Gastroesophageal sphincter (tissue), 4 donors: ENCODE measurements around the gene USP32. TPM values are rescaled to one million over a fixed set of nuclear protein-coding genes. Genes with fewer than 3 reads are reported as not detected.

Experiments
- ATAC-seq: fragments of 150-250 bp; one replicate; pipeline ENCODE4 v1.9.1; 2016; ENCODE audit warnings: mild to moderate bottlenecking, moderate library complexity
- H3K27ac ChIP-seq, 4 donors: fragments of 200-600 bp; sonication (generic) in 3 of 4; 1 replicate in 3 of 4; 2 replicates in 1 of 4; pipeline ENCODE4 v1.5.1; 2016 to 2019
- H3K27me3 ChIP-seq: fragments of 200-600 bp; sonication (generic); one replicate; pipeline ENCODE4 v1.5.1; 2019
- H3K36me3 ChIP-seq, 2 donors: fragments of 200-600 bp; sonication (generic); one replicate each; pipeline ENCODE4 v1.5.1; 2019; ENCODE audit warnings: control low read depth in 1 of 2
- H3K4me1 ChIP-seq, 3 donors: fragments of 200-600 bp; sonication (generic); 1 replicate in 2 of 3; 2 replicates in 1 of 3; pipeline ENCODE4 v1.5.1; 2016 to 2019; ENCODE audit warnings: control low read depth in 2 of 3
- H3K4me3 ChIP-seq, 2 donors: fragments of 200-600 bp; sonication (generic); one replicate each; pipeline ENCODE4 v1.5.1; 2019; ENCODE audit warnings: mild to moderate bottlenecking in 1 of 2, moderate library complexity in 1 of 2
- H3K9me3 ChIP-seq, 3 donors: fragments of 200-600 bp; sonication (generic); one replicate each; pipeline ENCODE4 v1.5.1; 2017 to 2019; ENCODE audit warnings: control low read depth in 2 of 3
- CTCF ChIP-seq, 4 experiments: fragments of 200-600 bp in 2 of 4; fragments of 450-650 bp in 2 of 4; sonication (generic) in 1 of 4; IDR thresholded peaks; one replicate each; pipeline ENCODE4 v1.5.1; 2017 to 2019; ENCODE audit warnings: antibody characterized with exemption in 4 of 4, mild to moderate bottlenecking in 2 of 4, moderate library complexity in 2 of 4
- EP300 ChIP-seq: sonication (generic); formaldehyde crosslinking; IDR thresholded peaks from one replicate; pipeline ENCODE4 v1.6.1; 2017; ENCODE audit warnings: antibody characterized with exemption, mild to moderate bottlenecking
- POLR2A ChIP-seq, 2 donors: fragments of 450-650 bp; IDR thresholded peaks; one replicate each; pipeline ENCODE4 v1.6.1; 2017; ENCODE audit warnings: antibody characterized with exemption in 2 of 2, mild to moderate bottlenecking in 2 of 2, moderate library complexity in 1 of 2
- POLR2AphosphoS5 ChIP-seq: sonication (generic); formaldehyde crosslinking; IDR thresholded peaks from one replicate; pipeline ENCODE4 v1.6.1; 2017; ENCODE audit warnings: antibody characterized with exemption
- whole genome bisulfite sequencing, 2 donors: methylation state at CpG; one replicate each; pipeline ENCODE4 v1.1.5; 2018; ENCODE audit warnings: low coverage in 1 of 2; 5-methylcytosine and 5-hydroxymethylcytosine counted together
- total RNA-seq, 4 donors: library from RNA; depleted of rRNA; stranded (reverse); fragments of >200 nt; gene quantifications; one replicate each; pipeline ENCODE4 v1.1.0, GENCODE V29; 2016

Gene USP32
- total RNA-seq, 4 donors from 2014 or later = 44.1 to 55.5 (median 51.4) TPM

GRCh38 chr17:60330731-60331130 lies 61.2 kb downstream of the USP32 start:
- H3K27ac ChIP-seq = no peak overlapping the region
- no peak for ATAC-seq
- H3K4me1 ChIP-seq = peaks cover 0 to 11% (median 0%) of the 10 kb centered on the region in 3 donors
- no peaks in the 10 kb centered on the region for H3K27me3 ChIP-seq
- H3K36me3 ChIP-seq = peaks cover 0 to 16% of the 10 kb centered on the region in 2 donors
- no peak for TF ChIP-seq POLR2A (IDR thresholded peaks at IDR 0.05)
- TF ChIP-seq POLR2AphosphoS5 = no peak
- TF ChIP-seq CTCF (IDR thresholded peaks at IDR 0.05) = no peak
- TF ChIP-seq EP300 = no peak
- H3K4me3 ChIP-seq = no peak overlapping the region
- no peaks in the 10 kb centered on the region for H3K9me3 ChIP-seq
- 88% methylated on average over 1 of the region's 1 CpG; no CpG with 5 or more reads in 1 of the 2 donors for WGBS, 2 donors

DNA sequence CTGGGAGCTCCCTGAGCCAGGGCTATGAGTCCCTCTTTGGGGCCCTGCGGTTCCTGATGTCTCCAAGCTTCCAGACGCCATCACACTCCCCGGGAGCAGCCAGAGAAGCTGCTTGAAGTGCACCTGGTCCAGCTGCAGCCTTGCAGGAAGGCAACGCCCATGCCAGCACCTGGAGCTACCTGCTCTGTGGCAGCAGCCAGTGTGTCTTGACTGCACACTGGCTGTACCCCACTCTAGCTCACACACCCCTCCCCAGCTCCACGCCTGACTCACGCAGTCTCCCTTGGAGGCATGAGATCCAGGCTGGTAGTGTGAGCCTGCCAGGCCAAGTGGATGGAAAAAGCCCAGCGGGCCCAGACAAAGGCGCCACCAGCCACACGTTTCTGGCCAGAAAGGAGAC lies 63.3 kb downstream of the USP32 start:
- Histone ChIP-seq H3K36me3 (peaks cover 0 to 16% of the 10 kb centered on the region in 2 donors), H3K4me1 (peaks cover 0 to 11% (median 0%) of the 10 kb centered on the region in 3 donors), H3K4me3 (no peak overlapping the region), H3K27me3 (no peaks in the 10 kb centered on the region), H3K27ac (no peak overlapping the region), H3K9me3 (no peaks in the 10 kb centered on the region)
- TF ChIP-seq EP300 (no peak), POLR2A (IDR thresholded peaks at IDR 0.05) (no peak), POLR2AphosphoS5 (no peak)
- no peak for ATAC-seq
- WGBS, 2 donors = 79% methylated on average over 3 of the region's 9 CpGs; no CpG with 5 or more reads in 1 of the 2 donors

DNA sequence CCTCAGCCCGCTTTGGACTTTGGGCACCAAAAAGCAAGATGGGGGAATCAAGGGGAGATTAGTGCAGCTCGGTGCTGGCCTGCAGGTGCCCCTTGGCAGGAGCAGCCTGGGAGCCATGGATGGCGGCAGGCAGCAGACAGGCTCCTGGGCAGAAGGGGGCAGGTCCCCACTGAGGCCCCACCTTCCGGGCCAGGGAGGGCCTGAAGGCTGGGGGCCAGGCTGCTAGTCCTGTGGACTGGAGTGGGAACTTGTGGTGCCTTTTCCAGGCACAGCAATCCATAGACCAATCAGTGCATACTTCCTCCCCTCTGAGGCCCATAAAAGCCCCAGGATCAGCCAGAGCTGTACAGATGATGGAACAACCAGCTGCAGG lies 64.0 kb downstream of the USP32 start:
- H3K4me3 ChIP-seq = no peak overlapping the region
- TF ChIP-seq POLR2A (IDR thresholded peaks at IDR 0.05) (no peak), POLR2AphosphoS5 (no peak)
- no CpG with 5 or more reads among the region's 4 CpGs for WGBS, 2 donors
- no peaks in the 10 kb centered on the region for H3K27me3 ChIP-seq
- peaks cover 0 to 16% of the 10 kb centered on the region in 2 donors for H3K36me3 ChIP-seq
- no peak overlapping the region for H3K27ac ChIP-seq
- ATAC-seq = no peak
- no peaks in the 10 kb centered on the region for H3K9me3 ChIP-seq
- peaks cover 0 to 11% (median 0%) of the 10 kb centered on the region in 3 donors for H3K4me1 ChIP-seq

DNA sequence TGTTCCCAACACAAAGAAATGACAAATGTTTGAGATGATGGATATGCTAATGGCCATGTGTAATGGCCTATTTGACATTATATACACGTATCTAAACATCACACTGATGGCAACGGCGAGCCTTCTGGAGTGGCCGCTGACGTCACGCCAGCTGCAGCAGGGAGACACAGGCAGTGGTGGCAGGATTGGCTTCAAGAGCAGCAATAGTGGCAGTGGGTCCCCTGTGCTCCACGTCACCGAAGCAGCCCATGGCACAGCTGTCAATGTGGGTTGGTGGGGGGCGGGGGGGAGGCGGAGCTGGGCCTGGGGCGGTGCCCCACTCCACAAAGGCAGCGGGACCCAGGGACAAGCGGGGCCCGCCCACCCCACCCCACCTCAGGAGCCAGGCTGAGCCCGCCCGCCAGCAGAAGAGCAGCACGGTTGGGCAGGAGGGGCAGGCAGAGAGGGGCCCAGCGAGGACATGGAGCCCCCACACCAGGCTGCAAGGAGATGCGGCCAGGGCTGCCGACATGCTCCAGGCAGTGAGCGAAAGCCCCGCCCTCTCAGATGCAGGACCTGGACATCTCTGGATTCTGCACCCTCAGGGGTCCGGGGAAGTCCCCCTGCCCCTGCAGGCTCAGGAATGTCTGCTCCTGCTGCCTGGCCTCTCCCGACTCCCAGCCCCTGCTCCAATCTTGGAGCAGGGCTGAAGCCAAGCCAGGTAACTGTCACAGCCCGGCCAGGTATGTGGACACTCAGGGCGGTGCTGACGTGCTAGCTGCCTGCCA lies 64.6 kb downstream of the USP32 start:
- 82 to 88% methylated on average over 2 to 4 of the region's 27 CpGs for WGBS, 2 donors
- H3K27ac ChIP-seq = no peak overlapping the region
- peaks cover 0 to 16% of the 10 kb centered on the region in 2 donors for H3K36me3 ChIP-seq
- no peak overlapping the region for H3K4me3 ChIP-seq
- TF ChIP-seq EP300 = no peak
- no peak for TF ChIP-seq POLR2AphosphoS5
- TF ChIP-seq CTCF (IDR thresholded peaks at IDR 0.05) = no peak
- no peak for TF ChIP-seq POLR2A (IDR thresholded peaks at IDR 0.05)
- H3K9me3 ChIP-seq = no peaks in the 10 kb centered on the region
- H3K27me3 ChIP-seq = no peaks in the 10 kb centered on the region
- ATAC-seq = no peak
- peaks cover 0 to 11% (median 0%) of the 10 kb centered on the region in 3 donors for H3K4me1 ChIP-seq

- no peak overlapping the region for H3K27ac ChIP-seq
- H3K27me3 ChIP-seq = no peaks in the 10 kb centered on the region
- WGBS, 2 donors = 61 to 82% methylated on average over 2 of the region's 2 CpGs
- peaks cover 0 to 16% of the 10 kb centered on the region in 2 donors for H3K36me3 ChIP-seq
- TF ChIP-seq EP300 (no peak), POLR2A (IDR thresholded peaks at IDR 0.05) (no peak), CTCF (IDR thresholded peaks at IDR 0.05) (no peak), POLR2AphosphoS5 (no peak)
- no peak overlapping the region for H3K4me3 ChIP-seq
- no peak for ATAC-seq
- no peaks in the 10 kb centered on the region for H3K9me3 ChIP-seq
- peaks cover 0 to 16% (median 0%) of the 10 kb centered on the region in 3 donors for H3K4me1 ChIP-seq
Observed at GRCh38 chr17:60326702-60327101, 65.2 kb downstream of the USP32 start.
